Coronary artery (tissue), 2 donors: ENCODE measurements around the gene GJA9.
"Not testable (repeated sequence)": the region's sequence is repeated elsewhere in the genome, so short reads cannot be mapped to it uniquely, and the experiment has no call there.

Experiments
- DNase-seq: peaks from one replicate; pipeline ENCODE4 v3.0.0-alpha.2; 2017; ENCODE audit warnings: low spot score
- H3K27ac ChIP-seq, 2 donors: fragments of 200-600 bp; sonication (generic); one replicate each; pipeline ENCODE4 v1.5.1; 2016 to 2019
- H3K4me3 ChIP-seq: fragments of 200-600 bp; sonication (generic); 2 replicates; pipeline ENCODE4 v1.5.1; 2016; ENCODE audit warnings: mild to moderate bottlenecking, moderate library complexity
- CTCF ChIP-seq: fragments of 200-600 bp; sonication (generic); IDR thresholded peaks from one replicate; pipeline ENCODE4 v1.5.1; 2019; ENCODE audit warnings: antibody characterized with exemption

GJA9 gene

GRCh38 chr1:38918568-38918967, 37.2 kb upstream of the GJA9 start:
- no peak overlapping the region for H3K27ac ChIP-seq
- H3K4me3 ChIP-seq = no peak overlapping the region
- DNase-seq = no peak
- no peak for TF ChIP-seq CTCF

GRCh38 chr1:38917772-38918171, 36.4 kb upstream of the GJA9 start:
- DNase-seq = no peak
- H3K4me3 ChIP-seq = no peak overlapping the region
- no peak overlapping the region for H3K27ac ChIP-seq
- TF ChIP-seq CTCF = no peak

- no peak for DNase-seq
- TF ChIP-seq CTCF = no peak
- H3K27ac ChIP-seq = no peak overlapping the region
- no peak overlapping the region for H3K4me3 ChIP-seq
Observed at GRCh38 chr1:38917337-38917736, 36.0 kb upstream of the GJA9 start.

GRCh38 chr1:38915352-38915948, 34.1 kb upstream of the GJA9 start:
- DNase-seq = no peak
- no peak for TF ChIP-seq CTCF
- H3K27ac ChIP-seq = no peak overlapping the region
- no peak overlapping the region for H3K4me3 ChIP-seq

GRCh38 chr1:38914908-38915307, 33.5 kb upstream of the GJA9 start:
- not testable (repeated sequence) for DNase-seq, H3K27ac ChIP-seq, H3K4me3 ChIP-seq

- Histone ChIP-seq H3K4me3 (no peak overlapping the region), H3K27ac (no peak overlapping the region)
- DNase-seq = no peak
- TF ChIP-seq CTCF = no peak
Observed at GRCh38 chr1:38908821-38909220, 27.4 kb upstream of the GJA9 start.

GRCh38 chr1:38905985-38906384, 24.6 kb upstream of the GJA9 start:
- no peak for DNase-seq
- Histone ChIP-seq H3K4me3 (no peak overlapping the region), H3K27ac (no peak overlapping the region)
- TF ChIP-seq CTCF = no peak

- Histone ChIP-seq H3K4me3 (no peak overlapping the region), H3K27ac (no peak overlapping the region)
- no peak for TF ChIP-seq CTCF
- DNase-seq = no peak
Observed at GRCh38 chr1:38899560-38899959, 18.2 kb upstream of the GJA9 start.
